ENCODE results near the gene PLCL2. TPM values are rescaled to one million over a fixed set of nuclear protein-coding genes. Genes with fewer than 3 reads are reported as not detected.
"Not testable (repeated sequence)": the region's sequence is repeated elsewhere in the genome, so short reads cannot be mapped to it uniquely, and the experiment has no call there.

The PLCL2 gene
- total RNA-seq, 1 donor from 2014 or later, result 1.2 TPM

- no peak for DNase-seq (ENCODE audit: low read depth)
These were observed 65.5 kb downstream of the PLCL2 start for GRCh38 chr3:16950282-16950681.

- DNase-seq (ENCODE audit: low read depth), result no peak
These were observed 66.1 kb downstream of the PLCL2 start for GRCh38 chr3:16950845-16951244.

- DNase-seq (ENCODE audit: low read depth), result not testable (repeated sequence)
These were observed 73.1 kb downstream of the PLCL2 start for GRCh38 chr3:16957852-16958251.

- no peak for DNase-seq (ENCODE audit: low read depth)
These were observed 75.4 kb downstream of the PLCL2 start for GRCh38 chr3:16960125-16960524.

- no peak for DNase-seq (ENCODE audit: low read depth)
These were observed 77.0 kb downstream of the PLCL2 start for GRCh38 chr3:16961621-16962205.

- no peak for DNase-seq (ENCODE audit: low read depth)
These were observed 90.3 kb downstream of the PLCL2 start for GRCh38 chr3:16975083-16975482.

GRCh38 chr3:16978234-16978920 is 93.6 kb downstream of the PLCL2 start:
- no peak for DNase-seq (ENCODE audit: low read depth)

GRCh38 chr3:16978921-16979271 is 94.1 kb downstream of the PLCL2 start:
- DNase-seq (ENCODE audit: low read depth), result no peak

GRCh38 chr3:16979769-16980515 is 95.2 kb downstream of the PLCL2 start:
- not testable (repeated sequence) for DNase-seq (ENCODE audit: low read depth)

- DNase-seq (ENCODE audit: low read depth), result not testable (repeated sequence)
These were observed 95.8 kb downstream of the PLCL2 start for GRCh38 chr3:16980526-16980925.

GRCh38 chr3:16982460-16982859 is 97.7 kb downstream of the PLCL2 start:
- no peak for DNase-seq (ENCODE audit: low read depth)

- DNase-seq (ENCODE audit: low read depth), result no peak
These were observed 100.9 kb downstream of the PLCL2 start for GRCh38 chr3:16985608-16986007.

- no peak for DNase-seq (ENCODE audit: low read depth)
These were observed 102.4 kb downstream of the PLCL2 start for GRCh38 chr3:16987141-16987540.

- DNase-seq (ENCODE audit: low read depth), result no peak
These were observed 105.4 kb downstream of the PLCL2 start for GRCh38 chr3:16990163-16990562.

GRCh38 chr3:16992198-16992597 is 107.4 kb downstream of the PLCL2 start:
- no peak for DNase-seq (ENCODE audit: low read depth)

GRCh38 chr3:16993227-16993626 is 108.5 kb downstream of the PLCL2 start:
- DNase-seq (ENCODE audit: low read depth), result no peak

GRCh38 chr3:16994854-16995525 is 110.2 kb downstream of the PLCL2 start:
- peak; percentile 3 for DNase-seq (ENCODE audit: low read depth)

GRCh38 chr3:16995601-16996000 is 110.8 kb downstream of the PLCL2 start:
- DNase-seq (ENCODE audit: low read depth), result no peak

GRCh38 chr3:16998236-16998923 is 113.6 kb downstream of the PLCL2 start:
- DNase-seq (ENCODE audit: low read depth), result no peak

GRCh38 chr3:16999161-16999560 is 114.4 kb downstream of the PLCL2 start:
- no peak for DNase-seq (ENCODE audit: low read depth)

- DNase-seq (ENCODE audit: low read depth), result no peak
These were observed 115.1 kb downstream of the PLCL2 start for GRCh38 chr3:16999871-17000270.
